OCI-LY1 (cell line): ENCODE data around the gene SOAT1.

Source experiments
- CTCF ChIP-seq: fragments of 200-600 bp; sonication (generic), shearing (Covaris generic); IDR thresholded peaks from 2 replicates; pipeline ENCODE4 v1.5.1; 2017; ENCODE audit warnings: mild to moderate bottlenecking, antibody characterized with exemption, low read length, moderate library complexity, mixed read lengths
- EZH2 ChIP-seq: fragments of 200-600 bp; sonication (generic), shearing (Covaris generic); IDR thresholded peaks from 2 replicates; pipeline ENCODE4 v1.8.0; 2017; ENCODE audit warnings: borderline replicate concordance, mixed run types, mild to moderate bottlenecking, antibody characterized with exemption, low read length, moderate library complexity, mixed read lengths

- no peak for TF ChIP-seq CTCF
- TF ChIP-seq EZH2, result no peak
These were observed 9.7 kb downstream of the SOAT1 start for GRCh38 chr1:179303200-179303785.
